ENCODE data around the gene PYDC1.
"Not testable (repeated sequence)": the region's sequence is repeated elsewhere in the genome, so short reads cannot be mapped to it uniquely, and the experiment has no call there.

- TF ChIP-seq CTCF, POLR2A (IDR thresholded peaks at IDR 0.05): not testable (repeated sequence)
Observed at GRCh38 chr16:31245598-31245997, 28.7 kb upstream of the PYDC1 start.
